Gastroesophageal sphincter (tissue), 3 donors: ENCODE results near the gene C16orf92.

Experiments used
- CTCF ChIP-seq, 4 experiments: fragments of 200-600 bp in 2 of 4; fragments of 450-650 bp in 2 of 4; sonication (generic) in 1 of 4; IDR thresholded peaks; one replicate each; pipeline ENCODE4 v1.5.1; 2017 to 2019; ENCODE audit warnings: antibody characterized with exemption in 4 of 4, mild to moderate bottlenecking in 2 of 4, moderate library complexity in 2 of 4
- POLR2A ChIP-seq, 2 donors: fragments of 450-650 bp; IDR thresholded peaks; one replicate each; pipeline ENCODE4 v1.6.1; 2017; ENCODE audit warnings: antibody characterized with exemption in 2 of 2, mild to moderate bottlenecking in 2 of 2, moderate library complexity in 1 of 2
- POLR2AphosphoS5 ChIP-seq: sonication (generic); formaldehyde crosslinking; IDR thresholded peaks from one replicate; pipeline ENCODE4 v1.6.1; 2017; ENCODE audit warnings: antibody characterized with exemption

GRCh38 chr16:30069611-30070462 lies 46.8 kb downstream of the C16orf92 start:
- no peak for TF ChIP-seq POLR2A (IDR thresholded peaks at IDR 0.05)
- no peak for TF ChIP-seq CTCF (IDR thresholded peaks at IDR 0.05)
- no peak for TF ChIP-seq POLR2AphosphoS5
